Adipose tissue (tissue), 3 donors: ENCODE data around the gene DRAXIN. TPM values are rescaled to one million over a fixed set of nuclear protein-coding genes. Genes with fewer than 3 reads are reported as not detected.

Source experiments
- H3K27ac ChIP-seq: one replicate; pipeline ENCODE4 v1.5.1; 2013; ENCODE audit warnings: low read depth, low read length
- WGBS, 3 donors: extraction: QIAGEN DNeasy Blood & Tissue Kit; methylation state at CpG; one replicate each; pipeline ENCODE4 v1.1.7; 2013; 5-methylcytosine and 5-hydroxymethylcytosine counted together
- polyA plus RNA-seq, 3 donors: library from polyadenylated mRNA; stranded (reverse); fragments of 200-250 nt; gene quantifications; one replicate each; pipeline ENCODE4 v1.2.3, GENCODE V29; 2013
- donor health status: healthy with polysubstance abuse.
- donor health status: Bipolar disorder and iron deficiency.
- donor health status: healthy.

Gene DRAXIN
- polyA plus RNA-seq, 3 donors, result under 0.01 to 0.03 (median 0.01) TPM

DNA sequence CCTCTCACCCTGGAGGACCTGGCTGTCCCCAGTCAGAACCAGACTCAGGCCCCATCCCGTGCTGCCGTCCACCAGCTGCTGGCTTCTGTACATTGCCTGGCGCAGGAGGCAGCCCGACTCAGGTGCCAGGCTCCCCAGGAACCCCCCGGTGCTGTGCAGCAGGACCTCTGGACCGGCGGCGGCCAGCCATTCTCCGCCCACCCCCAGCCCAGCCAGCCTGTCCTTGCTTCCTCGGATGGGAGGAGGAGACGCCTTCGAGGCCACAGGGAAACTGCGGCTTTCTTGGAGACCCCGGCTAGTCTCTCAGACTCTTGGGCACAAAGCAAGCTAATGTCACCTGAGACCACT lies 74.9 kb downstream of the DRAXIN start:
- H3K27ac ChIP-seq, result no peak overlapping the region
- 83 to 88% (median 83%) methylated on average over 10 to 14 of the region's 14 CpGs for WGBS, 3 donors

DNA sequence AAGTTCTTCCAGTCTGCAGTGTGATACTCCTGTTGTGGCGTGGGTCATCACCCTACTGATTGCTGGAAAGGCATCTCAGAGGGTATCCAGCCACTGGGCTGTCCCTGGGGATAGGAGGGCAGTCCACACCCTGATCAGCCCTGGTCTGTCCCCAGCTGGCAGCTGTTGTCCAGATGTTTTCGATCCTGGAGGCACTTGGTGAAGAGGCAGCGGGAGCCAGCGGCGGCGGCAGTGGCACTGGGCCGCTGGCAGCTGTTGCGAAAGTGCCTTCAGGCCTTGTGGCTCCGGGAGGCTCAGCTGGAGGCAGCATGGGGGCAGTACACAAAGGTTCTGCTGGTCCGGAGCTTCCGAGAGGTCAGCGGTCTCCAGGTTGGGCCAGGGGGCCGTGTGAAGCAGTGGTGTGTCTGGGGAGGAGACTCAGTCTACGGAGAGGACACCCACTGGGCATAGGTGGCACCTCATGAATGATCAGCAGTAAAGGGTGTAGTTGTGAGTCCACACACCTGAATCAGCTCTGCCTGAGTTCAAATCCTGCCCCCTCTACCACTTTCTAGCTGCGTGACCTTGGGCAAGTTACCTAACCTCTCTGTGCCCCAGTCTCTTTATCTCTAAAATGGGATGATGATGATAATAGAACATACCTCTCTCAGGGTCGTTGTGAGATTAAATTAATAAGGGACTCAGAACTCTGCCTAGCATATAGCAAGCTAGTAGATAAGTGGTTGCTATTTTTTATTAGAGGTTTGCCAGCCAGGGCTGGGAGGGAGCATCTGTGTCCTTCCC lies 76.6 kb downstream of the DRAXIN start:
- no peak overlapping the region for H3K27ac ChIP-seq
- 76 to 78% (median 78%) methylated on average over 16 of the region's 16 CpGs for WGBS, 3 donors

DNA sequence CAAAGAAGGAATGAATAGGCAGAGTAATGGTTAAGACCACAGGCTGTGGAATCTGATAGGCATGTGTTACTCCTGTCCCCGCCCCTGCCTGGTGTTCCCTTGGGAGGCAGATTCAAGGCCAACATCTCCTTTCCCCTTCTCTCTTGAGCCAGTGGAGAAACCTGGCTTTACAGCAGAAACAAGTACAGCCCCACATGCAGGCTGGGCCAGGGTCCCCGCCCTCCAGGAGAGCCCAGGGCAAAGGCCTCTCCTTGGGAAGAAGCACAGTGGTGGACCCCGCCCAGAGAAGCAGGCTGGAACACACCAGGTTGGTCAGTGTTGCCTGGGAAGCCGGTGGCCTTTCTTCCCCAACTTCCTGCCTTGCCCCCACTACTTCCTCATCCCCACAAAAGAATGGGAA lies 77.3 kb downstream of the DRAXIN start:
- WGBS, 3 donors, result 44 to 55% (median 51%) methylated on average over 4 of the region's 4 CpGs
- no peak overlapping the region for H3K27ac ChIP-seq

GRCh38 chr1:11769274-11769673 lies 77.8 kb downstream of the DRAXIN start:
- WGBS, 3 donors, result 76 to 80% (median 76%) methylated on average over 4 of the region's 4 CpGs

GRCh38 chr1:11770011-11770410 lies 78.5 kb downstream of the DRAXIN start:
- no peak overlapping the region for H3K27ac ChIP-seq

More at GRCh38 chr1:11769274-11769673, 77.8 kb downstream of the DRAXIN start:
- H3K27ac ChIP-seq, result no peak overlapping the region

GRCh38 chr1:11771481-11772043 lies 80.1 kb downstream of the DRAXIN start:
- no peak overlapping the region for H3K27ac ChIP-seq
- 63 to 79% (median 67%) methylated on average over 11 of the region's 11 CpGs for WGBS, 3 donors

GRCh38 chr1:11772458-11772857 lies 80.9 kb downstream of the DRAXIN start:
- H3K27ac ChIP-seq, result no peak overlapping the region
- 64 to 77% (median 65%) methylated on average over 5 of the region's 5 CpGs for WGBS, 3 donors

GRCh38 chr1:11774753-11775152 lies 83.2 kb downstream of the DRAXIN start:
- 85 to 95% (median 88%) methylated on average over 9 of the region's 9 CpGs for WGBS, 3 donors
- H3K27ac ChIP-seq, result no peak overlapping the region

Other genes starting within 250 kb of the DRAXIN start
- under 1 TPM in 2 of 3 donors, not detected in 1; 0.01 to 0.12 TPM for gene DISP3, start 212.6 kb upstream of the DRAXIN start, polyA plus RNA-seq
- 10 to 100 TPM in 1 of 3 donors, 1 to 10 TPM in 2; 1.5 to 45.9 (median 2.7) TPM for gene FBXO2, start 37.3 kb upstream of the DRAXIN start, polyA plus RNA-seq
- gene FBXO44, start 36.8 kb upstream of the DRAXIN start, polyA plus RNA-seq, result 10 to 100 TPM in 1 of 3 donors, 1 to 10 TPM in 2; 7.3 to 17.6 (median 8.1) TPM
- 10 to 100 TPM in 2 of 3 donors, 1 to 10 TPM in 1; 9.3 to 15.7 (median 11.2) TPM for gene FBXO6, start 27.5 kb upstream of the DRAXIN start, polyA plus RNA-seq
- gene MAD2L2, start 10.6 kb upstream of the DRAXIN start, polyA plus RNA-seq, result 10 to 100 TPM; 31.2 to 44.5 (median 43.7) TPM
- 10 to 100 TPM; 52.4 to 72.3 (median 63.3) TPM for gene AGTRAP, start 44.4 kb downstream of the DRAXIN start, polyA plus RNA-seq
- 1 to 10 TPM in 2 of 3 donors, under 1 TPM in 1; 0.83 to 2.7 (median 2.1) TPM for gene C1orf167, start 70.5 kb downstream of the DRAXIN start, polyA plus RNA-seq
- gene MTHFR, start 114.3 kb downstream of the DRAXIN start, polyA plus RNA-seq, result 10 to 100 TPM in 2 of 3 donors, 1 to 10 TPM in 1; 8.2 to 16.1 (median 14.0) TPM
- 10 to 100 TPM in 1 of 3 donors, 1 to 10 TPM in 2; 5.4 to 12.6 (median 6.3) TPM for gene CLCN6, start 114.5 kb downstream of the DRAXIN start, polyA plus RNA-seq
- 10 to 100 TPM in 1 of 3 donors, under 1 TPM in 2; 0.42 to 40.6 (median 0.49) TPM for gene NPPA, start 156.1 kb downstream of the DRAXIN start, polyA plus RNA-seq
- under 1 TPM in 2 of 3 donors, not detected in 1; 0.58 to 0.62 TPM for gene NPPB, start 167.2 kb downstream of the DRAXIN start, polyA plus RNA-seq
- 10 to 100 TPM; 19.2 to 38.2 (median 35.7) TPM for gene KIAA2013, start 234.7 kb downstream of the DRAXIN start, polyA plus RNA-seq
- 10 to 100 TPM; 46.7 to 71.4 (median 47.0) TPM for gene PLOD1, start 243.0 kb downstream of the DRAXIN start, polyA plus RNA-seq